ENCODE results near the gene PTPRZ1. TPM values are rescaled to one million over a fixed set of nuclear protein-coding genes. Genes with fewer than 3 reads are reported as not detected.

PTPRZ1 gene
- total and polyA plus RNA-seq, 10 of the 15 experiments (the other 5 are each of a cell fraction or from before 2014, with no cell fraction given): 0.05 to 0.21 (median 0.11) TPM; not detected in 7

- Histone ChIP-seq H4K20me1 (ENCODE audit: control insufficient read depth, insufficient read depth) (no peaks in the 10 kb centered on the region), H3K79me2 (ENCODE audit: control insufficient read depth, insufficient read depth, low read length) (no peaks in the 10 kb centered on the region), H3K27ac (ENCODE audit: control insufficient read depth, insufficient read depth) (no peak overlapping the region), H3K4me3 (no peak overlapping the region), H3K36me3 (ENCODE audit: control insufficient read depth in 2 of 2, insufficient read depth in 2 of 2, low read length in 1 of 2) (no peaks in the 10 kb centered on the region), H3K4me2 (ENCODE audit: control insufficient read depth, insufficient read depth) (no peak overlapping the region), H2AFZ (ENCODE audit: control insufficient read depth, low read depth, low read length) (no peak overlapping the region), H3K9ac (ENCODE audit: control insufficient read depth, insufficient read depth, low read length) (no peak overlapping the region), H3K27me3 (replicated peaks in 1 of 2; ENCODE audit: control insufficient read depth in 2 of 2, insufficient read depth in 2 of 2, low read length in 1 of 2) (no peaks in the 10 kb centered on the region), H3K4me1 (ENCODE audit: control insufficient read depth, insufficient read depth, low read length) (no peaks in the 10 kb centered on the region), H3K9me3 (replicated peaks; ENCODE audit: control insufficient read depth, insufficient read depth, low read length) (no peaks in the 10 kb centered on the region)
- WGBS (ENCODE audit: insufficient coverage, insufficient replicate concordance, low lambda C conversion rate, missing lambda C conversion rate): 0% methylated on average over 1 of the region's 1 CpG
- no peak for TF ChIP-seq PAX5 (IDR thresholded peaks at IDR 0.05; ENCODE audit: borderline replicate concordance, low read depth, low read length)
- no peak for TF ChIP-seq FOXK2 (IDR thresholded peaks at IDR 0.05)
- FAIRE-seq (no peak), DNase-seq (ENCODE audit: low read depth, low spot score) (no peak), ATAC-seq (no peak)
- ChIA-PET POLR2A (no interaction called here), RAD21 (ENCODE audit: unreplicated experiment) (no interaction called here), CTCF (no interaction called here), SMC1A (ENCODE audit: uncharacterized antibody, unreplicated experiment) (interaction anchor here (1.3 kb wide), 1 partner anchor 13 kb away, joined by 3 read pairs; no protein-coding TSS in a partner anchor)
- intact Hi-C loops (cut with micrococcal nuclease; ENCODE audit: unreplicated experiment): no loop called here
- BruUV-seq (replicated peaks): no TSS peak
- in situ Hi-C loops (cut with MboI): no loop called here
Measured at GRCh38 chr7:121824276-121824675, 48.7 kb upstream of the PTPRZ1 start.

GRCh38 chr7:121831351-121831750 is 41.6 kb upstream of the PTPRZ1 start:
- BruUV-seq (replicated peaks): no TSS peak
- no peak overlapping the region for H3K4me2 ChIP-seq (ENCODE audit: control insufficient read depth, insufficient read depth)
- H4K20me1 ChIP-seq (ENCODE audit: control insufficient read depth, insufficient read depth): no peaks in the 10 kb centered on the region
- DNase-seq (ENCODE audit: low read depth, low spot score): no peak
- 42% methylated on average over 3 of the region's 3 CpGs for WGBS (ENCODE audit: insufficient coverage, insufficient replicate concordance, low lambda C conversion rate, missing lambda C conversion rate)
- no peak overlapping the region for H2AFZ ChIP-seq (ENCODE audit: control insufficient read depth, low read depth, low read length)
- no peak overlapping the region for H3K27ac ChIP-seq (ENCODE audit: control insufficient read depth, insufficient read depth)
- FAIRE-seq: no peak
- POLR2A ChIA-PET: no interaction called here
- H3K79me2 ChIP-seq (ENCODE audit: control insufficient read depth, insufficient read depth, low read length): no peaks in the 10 kb centered on the region
- ATAC-seq: no peak
- in situ Hi-C loops (cut with MboI): no loop called here
- no peak overlapping the region for H3K4me3 ChIP-seq
- CTCF ChIA-PET: interaction anchor here (0.6 kb wide), 1 partner anchor 84 kb away, joined by 3 read pairs; no protein-coding TSS in a partner anchor
- no peak for TF ChIP-seq BMI1 (IDR thresholded peaks at IDR 0.05; ENCODE audit: borderline replicate concordance)
- no peak for TF ChIP-seq RELB (IDR thresholded peaks at IDR 0.05; ENCODE audit: low read depth)
- TF ChIP-seq GABPA (IDR thresholded peaks at IDR 0.05; ENCODE audit: low read depth): no peak
- TF ChIP-seq HCFC1 (IDR thresholded peaks at IDR 0.05; ENCODE audit: low read length): no peak
- TF ChIP-seq SUZ12 (IDR thresholded peaks at IDR 0.05; ENCODE audit: unreplicated experiment): no peak
- RAD21 ChIA-PET (ENCODE audit: unreplicated experiment): no interaction called here
- H3K27me3 ChIP-seq (replicated peaks in 1 of 2; ENCODE audit: control insufficient read depth in 2 of 2, insufficient read depth in 2 of 2, low read length in 1 of 2): no peaks in the 10 kb centered on the region
- H3K4me1 ChIP-seq (ENCODE audit: control insufficient read depth, insufficient read depth, low read length): no peaks in the 10 kb centered on the region
- no peaks in the 10 kb centered on the region for H3K36me3 ChIP-seq (ENCODE audit: control insufficient read depth in 2 of 2, insufficient read depth in 2 of 2, low read length in 1 of 2)
- no peaks in the 10 kb centered on the region for H3K9me3 ChIP-seq (replicated peaks; ENCODE audit: control insufficient read depth, insufficient read depth, low read length)
- intact Hi-C loops (cut with micrococcal nuclease; ENCODE audit: unreplicated experiment): no loop called here
- SMC1A ChIA-PET (ENCODE audit: uncharacterized antibody, unreplicated experiment): no interaction called here
- H3K9ac ChIP-seq (ENCODE audit: control insufficient read depth, insufficient read depth, low read length): no peak overlapping the region

Measured in GM12878 (cell line).